A673 (cell line): ENCODE results near the gene KIF23.

Experiments
- EZH2 ChIP-seq: fragments of 200-600 bp; sonication (generic); IDR thresholded peaks from 2 replicates; pipeline ENCODE4 v1.6.1; 2017; ENCODE audit warnings: borderline replicate concordance, low read depth, mild to moderate bottlenecking, mixed read lengths, antibody characterized with exemption, low read length; ENCODE audit not compliant: poor library complexity, severe bottlenecking
- TF ChIP-seq, protein P1 (sequence below): fragments of 300-800, 200-600 bp; sonication (generic); conservative IDR thresholded peaks from 2 replicates; pipeline ENCODE4 v1.5.1; 2017; ENCODE audit warnings: low read depth, mild to moderate bottlenecking, antibody characterized with exemption, low read length, moderate library complexity, mixed read lengths

DNA sequence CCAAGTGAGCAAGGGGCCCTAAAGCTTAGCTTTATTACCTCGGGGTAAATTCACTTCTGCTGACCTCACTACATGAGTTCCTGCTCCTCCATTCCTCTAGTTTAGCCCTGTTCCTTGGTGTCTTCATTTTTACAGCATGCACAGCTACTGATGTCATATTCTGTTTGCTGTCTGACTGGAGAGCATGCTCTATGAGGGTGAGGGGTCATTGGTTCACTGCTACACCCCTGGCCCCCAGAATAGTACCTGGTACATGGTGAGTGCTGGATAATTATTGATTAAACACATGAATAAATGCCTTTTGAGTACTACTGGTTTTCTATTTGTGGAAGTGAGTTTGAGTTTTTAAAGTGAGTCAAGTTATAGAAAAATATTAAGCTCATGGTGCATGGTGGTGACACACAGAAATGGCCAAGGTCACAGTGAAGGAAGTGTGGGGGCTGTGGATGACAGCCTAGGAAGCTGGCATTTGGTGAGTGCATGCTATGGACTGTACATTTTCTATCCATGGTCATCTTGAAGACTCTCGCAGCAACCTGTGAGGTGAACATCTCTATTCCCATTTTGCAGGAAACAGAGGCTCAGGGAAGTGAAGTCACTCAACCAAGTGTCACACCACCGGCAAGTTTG lies 72.4 kb downstream of the KIF23 start:
- TF ChIP-seq, protein P1, sequence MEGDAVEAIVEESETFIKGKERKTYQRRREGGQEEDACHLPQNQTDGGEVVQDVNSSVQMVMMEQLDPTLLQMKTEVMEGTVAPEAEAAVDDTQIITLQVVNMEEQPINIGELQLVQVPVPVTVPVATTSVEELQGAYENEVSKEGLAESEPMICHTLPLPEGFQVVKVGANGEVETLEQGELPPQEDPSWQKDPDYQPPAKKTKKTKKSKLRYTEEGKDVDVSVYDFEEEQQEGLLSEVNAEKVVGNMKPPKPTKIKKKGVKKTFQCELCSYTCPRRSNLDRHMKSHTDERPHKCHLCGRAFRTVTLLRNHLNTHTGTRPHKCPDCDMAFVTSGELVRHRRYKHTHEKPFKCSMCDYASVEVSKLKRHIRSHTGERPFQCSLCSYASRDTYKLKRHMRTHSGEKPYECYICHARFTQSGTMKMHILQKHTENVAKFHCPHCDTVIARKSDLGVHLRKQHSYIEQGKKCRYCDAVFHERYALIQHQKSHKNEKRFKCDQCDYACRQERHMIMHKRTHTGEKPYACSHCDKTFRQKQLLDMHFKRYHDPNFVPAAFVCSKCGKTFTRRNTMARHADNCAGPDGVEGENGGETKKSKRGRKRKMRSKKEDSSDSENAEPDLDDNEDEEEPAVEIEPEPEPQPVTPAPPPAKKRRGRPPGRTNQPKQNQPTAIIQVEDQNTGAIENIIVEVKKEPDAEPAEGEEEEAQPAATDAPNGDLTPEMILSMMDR = no peak
- TF ChIP-seq EZH2 = no peak
